Liver (tissue), 9 donors: ENCODE data around the gene KIF26B. TPM values are rescaled to one million over a fixed set of nuclear protein-coding genes. Genes with fewer than 3 reads are reported as not detected.

ENCODE experiments used
- DNase-seq: peaks from one replicate; pipeline ENCODE4 v3.0.0-alpha.2; 2017; ENCODE audit warnings: low spot score
- H3K27ac ChIP-seq, 2 donors: one replicate each; pipeline ENCODE4 v1.7.0; 2013; ENCODE audit warnings: inconsistent platforms in 2 of 2, low read length in 2 of 2, control low read depth in 1 of 2, low read depth in 1 of 2, mild to moderate bottlenecking in 1 of 2
- H3K27me3 ChIP-seq, 4 donors: one replicate each; pipeline versions ENCODE4 v1.6.1 to v1.7.0; 2013; ENCODE audit warnings: low read length in 3 of 4, inconsistent platforms in 1 of 4, mild to moderate bottlenecking in 1 of 4, moderate library complexity in 1 of 4; ENCODE audit not compliant: control insufficient read depth in 4 of 4, insufficient read depth in 4 of 4
- H3K36me3 ChIP-seq, 4 donors: one replicate each; pipeline versions ENCODE4 v1.6.1 to v1.7.0; 2013; ENCODE audit warnings: low read length in 3 of 4, mild to moderate bottlenecking in 3 of 4, low read depth in 1 of 4, moderate library complexity in 1 of 4; ENCODE audit not compliant: control insufficient read depth in 4 of 4, insufficient read depth in 3 of 4
- H3K4me1 ChIP-seq, 4 donors: one replicate each; pipeline versions ENCODE4 v1.6.1 to v1.7.0; 2013; ENCODE audit warnings: low read length in 3 of 4, mild to moderate bottlenecking in 3 of 4, moderate library complexity in 1 of 4; ENCODE audit not compliant: control insufficient read depth in 4 of 4, insufficient read depth in 4 of 4
- H3K4me3 ChIP-seq, 3 donors: one replicate each; pipeline versions ENCODE4 v1.6.1 to v1.7.0; 2013; ENCODE audit warnings: low read length in 3 of 3, control low read depth in 1 of 3, low read depth in 1 of 3, mild to moderate bottlenecking in 1 of 3
- H3K9ac ChIP-seq, 2 donors: one replicate each; pipeline ENCODE4 v1.7.0; 2013; ENCODE audit warnings: low read length in 2 of 2, mild to moderate bottlenecking in 2 of 2, moderate library complexity in 2 of 2, control low read depth in 1 of 2, low read depth in 1 of 2
- H3K9me3 ChIP-seq, 4 donors: one replicate each; pipeline versions ENCODE4 v1.6.1 to v1.7.0; 2013; ENCODE audit warnings: low read length in 3 of 4; ENCODE audit not compliant: control insufficient read depth in 4 of 4
- CTCF ChIP-seq: fragments of 150-350 bp; IDR thresholded peaks from 2 replicates; pipeline ENCODE4 v1.5.1; 2017; ENCODE audit warnings: improper control_type of control experiment, low read depth, low read length; ENCODE audit not compliant: missing input control
- FOXA1 ChIP-seq: IDR thresholded peaks from 2 replicates; pipeline ENCODE4 v1.6.1; 2016; ENCODE audit warnings: antibody characterized with exemption
- FOXA2 ChIP-seq: IDR thresholded peaks from 2 replicates; pipeline ENCODE4 v1.6.1; 2016; ENCODE audit warnings: antibody characterized with exemption
- GABPA ChIP-seq, 2 donors: IDR thresholded peaks in 1 of 2; conservative IDR thresholded peaks in 1 of 2; 2 replicates each; pipeline ENCODE4 v1.6.1; 2016; ENCODE audit warnings: antibody characterized with exemption in 2 of 2, mild to moderate bottlenecking in 1 of 2, moderate library complexity in 1 of 2
- HNF4A ChIP-seq, 2 donors: conservative IDR thresholded peaks; 2 replicates each; pipeline ENCODE4 v1.6.1; 2016; ENCODE audit warnings: antibody characterized with exemption in 2 of 2, mild to moderate bottlenecking in 2 of 2
- HNF4G ChIP-seq: IDR thresholded peaks from 2 replicates; pipeline ENCODE4 v1.6.1; 2016; ENCODE audit warnings: antibody characterized with exemption
- NR2F2 ChIP-seq: IDR thresholded peaks from 2 replicates; pipeline ENCODE4 v1.6.1; 2016; ENCODE audit warnings: antibody characterized with exemption
- REST ChIP-seq: IDR thresholded peaks from 2 replicates; pipeline ENCODE4 v1.6.1; 2016; ENCODE audit warnings: antibody characterized with exemption, mild to moderate bottlenecking
- SP1 ChIP-seq: IDR thresholded peaks from 2 replicates; pipeline ENCODE4 v1.6.1; 2018; ENCODE audit warnings: antibody characterized with exemption, mild to moderate bottlenecking
- TAF1 ChIP-seq: conservative IDR thresholded peaks from 2 replicates; pipeline ENCODE4 v1.6.1; 2016; ENCODE audit warnings: antibody characterized with exemption, mild to moderate bottlenecking
- YY1 ChIP-seq: IDR thresholded peaks from 2 replicates; pipeline ENCODE4 v1.6.1; 2016; ENCODE audit warnings: antibody characterized with exemption, mild to moderate bottlenecking
- ZBTB33 ChIP-seq: IDR thresholded peaks from 2 replicates; pipeline ENCODE4 v1.6.1; 2016; ENCODE audit warnings: antibody characterized with exemption
- WGBS: extraction: QIAGEN DNeasy Blood & Tissue Kit; methylation state at CpG from one replicate; pipeline ENCODE4 v1.1.7; 2013; 5-methylcytosine and 5-hydroxymethylcytosine counted together
- polyA plus RNA-seq, 2 donors: library from polyadenylated mRNA; stranded (reverse) in 1 of 2; unstranded in 1 of 2; fragments of 200-250 nt in 1 of 2; fragments of >200 nt in 1 of 2; fragmentation: Nextera tagmentation in 1 of 2; extraction: Ambion mirVana in 1 of 2; gene quantifications; one replicate each; pipeline versions ENCODE4 v1.2.1 to v1.2.3, GENCODE V29; 2013 to 2015
- total RNA-seq, 2 donors: library from RNA; depleted of rRNA; stranded (reverse); fragments of >200 nt; gene quantifications; one replicate each; pipeline ENCODE4 v1.2.3, GENCODE V29; 2014
- donor health status: healthy.
- donor health status: healthy.
- donor health status: healthy.
- donor health status: healthy.
- donor health status: healthy.

Gene KIF26B
- total and polyA plus RNA-seq, 4 donors, result 0.10 to 1.7 (median 0.34) TPM

GRCh38 chr1:245211035-245211749 lies 56.4 kb downstream of the KIF26B start:
- no peak overlapping the region for H3K4me3 ChIP-seq
- DNase-seq, result no peak
- 86% methylated on average over 11 of the region's 11 CpGs for WGBS
- no peaks in the 10 kb centered on the region for H3K27me3 ChIP-seq
- no peak for TF ChIP-seq FOXA2
- TF ChIP-seq YY1, result no peak
- TF ChIP-seq ZBTB33, result no peak
- no peak for TF ChIP-seq TAF1
- TF ChIP-seq CTCF, result no peak
- no peak for TF ChIP-seq GABPA (IDR thresholded peaks at IDR 0.05 in 1 of 2, conservative IDR thresholded peaks at IDR 0.05 in 1 of 2)
- no peak overlapping the region for H3K27ac ChIP-seq
- H3K4me1 ChIP-seq, result no peaks in the 10 kb centered on the region
- no peaks in the 10 kb centered on the region for H3K36me3 ChIP-seq
- H3K9me3 ChIP-seq, result peaks cover 5 to 17% (median 15%) of the 10 kb centered on the region in 4 donors
- no peak overlapping the region for H3K9ac ChIP-seq

GRCh38 chr1:245211761-245212160 lies 57.0 kb downstream of the KIF26B start:
- peaks cover 2 to 13% (median 11%) of the 10 kb centered on the region in 4 donors for H3K9me3 ChIP-seq
- H3K36me3 ChIP-seq, result no peaks in the 10 kb centered on the region
- no peak overlapping the region for H3K27ac ChIP-seq
- no peaks in the 10 kb centered on the region for H3K4me1 ChIP-seq
- no peak for DNase-seq
- H3K27me3 ChIP-seq, result no peaks in the 10 kb centered on the region
- WGBS, result 92% methylated on average over 10 of the region's 10 CpGs
- TF ChIP-seq FOXA2 (no peak), SP1 (no peak), NR2F2 (no peak), HNF4A (conservative IDR thresholded peaks at IDR 0.05) (no peak), FOXA1 (no peak), REST (no peak), CTCF (no peak), TAF1 (no peak), HNF4G (no peak)
- no peak overlapping the region for H3K9ac ChIP-seq
- no peak overlapping the region for H3K4me3 ChIP-seq
